Suppressor macrophage treated with lipopolysaccharide for 1 hour (primary cell): ENCODE measurements around the gene PCDHGA1.
A peak's percentile ranks its signal among the peaks of the same experiment; 100 is the strongest.

Experiments used
- DNase-seq, 3 donors: peaks; one replicate each; pipeline ENCODE4 v3.0.0-alpha.2; 2020 to 2022

The PCDHGA1 gene

GRCh38 chr5:141515141-141515540 is 184.8 kb downstream of the PCDHGA1 start:
- no peak for DNase-seq

GRCh38 chr5:141515946-141516671 is 185.8 kb downstream of the PCDHGA1 start:
- no peak for DNase-seq

GRCh38 chr5:141516672-141517025 is 186.3 kb downstream of the PCDHGA1 start:
- no peak for DNase-seq

GRCh38 chr5:141517312-141517711 is 187.0 kb downstream of the PCDHGA1 start:
- DNase-seq: peak; percentile 47 to 55 (median 55)

- no peak for DNase-seq
Measured at GRCh38 chr5:141517880-141518617, 187.7 kb downstream of the PCDHGA1 start.

GRCh38 chr5:141518618-141519015 is 188.3 kb downstream of the PCDHGA1 start:
- no peak for DNase-seq

GRCh38 chr5:141519605-141520565 is 189.6 kb downstream of the PCDHGA1 start:
- peak; percentile 67 to 71 (median 69) for DNase-seq

GRCh38 chr5:141521244-141521781 is 191.0 kb downstream of the PCDHGA1 start:
- peak; percentile 80 to 94 (median 93) for DNase-seq

- DNase-seq: peak in 1 of 3 donors; percentile 26
Measured at GRCh38 chr5:141522301-141522700, 192.0 kb downstream of the PCDHGA1 start.

GRCh38 chr5:141523991-141524390 is 193.7 kb downstream of the PCDHGA1 start:
- DNase-seq: no peak

- DNase-seq: peak; percentile 94 to 99 (median 98)
Measured at GRCh38 chr5:141524604-141525597, 194.6 kb downstream of the PCDHGA1 start.

- DNase-seq: no peak
Measured at GRCh38 chr5:141525653-141526052, 195.3 kb downstream of the PCDHGA1 start.

- no peak for DNase-seq
Measured at GRCh38 chr5:141527426-141527825, 197.1 kb downstream of the PCDHGA1 start.

GRCh38 chr5:141528291-141528984 is 198.1 kb downstream of the PCDHGA1 start:
- no peak for DNase-seq

- no peak for DNase-seq
Measured at GRCh38 chr5:141529002-141529401, 198.7 kb downstream of the PCDHGA1 start.

- DNase-seq: no peak
Measured at GRCh38 chr5:141529873-141530272, 199.6 kb downstream of the PCDHGA1 start.

- no peak for DNase-seq
Measured at GRCh38 chr5:141532726-141533125, 202.4 kb downstream of the PCDHGA1 start.

GRCh38 chr5:141533897-141534296 is 203.6 kb downstream of the PCDHGA1 start:
- no peak for DNase-seq

- DNase-seq: no peak
Measured at GRCh38 chr5:141534492-141535213, 204.3 kb downstream of the PCDHGA1 start.

GRCh38 chr5:141543053-141543452 is 212.7 kb downstream of the PCDHGA1 start:
- no peak for DNase-seq
